Hypothalamus (tissue), 51 donors: ENCODE data around the gene TMEM50B.
"Not testable (repeated sequence)": the region's sequence is repeated elsewhere in the genome, so short reads cannot be mapped to it uniquely, and the experiment has no call there.

Experiments
- DNase-seq, 51 donors: peaks; one replicate each; lab custom pipeline; 2025; lab: John Stamatoyannopoulos, UW

Gene TMEM50B

GRCh38 chr21:33433001-33433400, 46.8 kb downstream of the TMEM50B start:
- DNase-seq, result no peak

GRCh38 chr21:33432496-33432895, 47.3 kb downstream of the TMEM50B start:
- peak in 1 of 51 donors; percentile 11 for DNase-seq

- no peak for DNase-seq
Observed at GRCh38 chr21:33430858-33431257, 48.9 kb downstream of the TMEM50B start.

GRCh38 chr21:33428669-33429068, 51.1 kb downstream of the TMEM50B start:
- no peak for DNase-seq

- no peak for DNase-seq
Observed at GRCh38 chr21:33427051-33427450, 52.7 kb downstream of the TMEM50B start.

GRCh38 chr21:33425825-33426224, 53.9 kb downstream of the TMEM50B start:
- no peak for DNase-seq

GRCh38 chr21:33424214-33424613, 55.6 kb downstream of the TMEM50B start:
- DNase-seq, result no peak

- DNase-seq, result no peak
Observed at GRCh38 chr21:33421713-33422393, 57.9 kb downstream of the TMEM50B start.

GRCh38 chr21:33419538-33420123, 60.1 kb downstream of the TMEM50B start:
- DNase-seq, result no peak

- no peak for DNase-seq
Observed at GRCh38 chr21:33418691-33419090, 61.1 kb downstream of the TMEM50B start.

GRCh38 chr21:33414926-33415325, 64.8 kb downstream of the TMEM50B start:
- DNase-seq, result no peak

GRCh38 chr21:33414068-33414467, 65.7 kb downstream of the TMEM50B start:
- no peak for DNase-seq

- no peak for DNase-seq
Observed at GRCh38 chr21:33412832-33413519, 66.8 kb downstream of the TMEM50B start.

- DNase-seq, result not testable (repeated sequence)
Observed at GRCh38 chr21:33412439-33412831, 67.3 kb downstream of the TMEM50B start.

GRCh38 chr21:33411949-33412430, 67.8 kb downstream of the TMEM50B start:
- DNase-seq, result no peak

- no peak for DNase-seq
Observed at GRCh38 chr21:33406493-33406892, 73.3 kb downstream of the TMEM50B start.

- peak in 45 of 51 donors; percentile 11 to 72 (median 41) for DNase-seq
Observed at GRCh38 chr21:33403786-33404585, 75.8 kb downstream of the TMEM50B start.

- peak in 20 of 51 donors; percentile 8 to 63 (median 30) for DNase-seq
Observed at GRCh38 chr21:33403128-33403785, 76.5 kb downstream of the TMEM50B start, which contains the start of gene IFNGR2. Gene IFNGR2 (plus strand): TSS chr21:33403413. CDS start chr21:33403544, 131 bp downstream.

GRCh38 chr21:33402001-33402979, 77.5 kb downstream of the TMEM50B start:
- DNase-seq, result peak in 40 of 51 donors; percentile 6 to 84 (median 25)
